ENCODE data around the gene GORASP2.
"Not testable (repeated sequence)": the region's sequence is repeated elsewhere in the genome, so short reads cannot be mapped to it uniquely, and the experiment has no call there.

Gene GORASP2

DNA sequence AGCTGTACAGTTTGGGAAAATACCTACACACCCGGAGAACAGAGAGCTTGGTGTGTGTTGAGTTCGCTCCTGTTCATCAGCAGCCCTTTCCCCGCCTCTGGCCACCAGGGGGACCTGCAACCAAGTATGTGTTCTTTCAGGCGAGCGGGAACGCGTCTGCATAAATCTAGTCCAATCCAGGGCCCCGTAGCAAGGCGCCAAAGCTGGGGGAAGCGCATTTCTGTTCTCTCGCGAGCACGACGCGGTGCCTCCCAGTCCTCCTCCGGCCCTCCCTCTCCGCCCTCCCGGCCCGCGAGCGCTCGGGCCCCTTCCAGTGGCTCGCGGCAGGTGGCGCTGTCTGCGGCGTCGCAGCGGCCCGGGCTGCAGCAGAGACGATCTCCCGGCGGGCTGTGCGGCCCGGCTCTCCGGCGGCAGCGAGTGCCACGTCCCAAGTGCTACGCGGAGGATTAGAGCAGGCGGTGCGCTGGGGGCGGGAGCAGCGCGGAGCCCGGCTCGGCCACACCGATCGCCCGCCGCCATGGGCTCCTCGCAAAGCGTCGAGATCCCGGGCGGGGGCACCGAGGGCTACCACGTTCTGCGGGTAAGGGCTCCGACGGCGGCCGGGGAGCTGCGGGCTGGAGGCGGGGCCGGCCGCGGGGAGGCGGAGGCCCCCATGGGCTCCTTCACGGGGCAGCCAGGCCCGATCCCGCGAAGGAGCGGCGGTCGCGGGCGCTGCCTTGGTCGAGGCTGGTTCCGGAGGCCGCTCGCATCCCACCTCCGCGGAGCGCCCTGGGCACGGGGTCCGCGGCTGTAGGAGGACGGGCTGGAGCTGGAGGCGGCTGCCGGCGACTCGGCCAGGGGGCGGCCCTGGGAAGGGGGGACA lies at the start of gene GORASP2:
Gene GORASP2, plus strand, starts transcription at position 430 of the 862 bp plus-strand sequence. Its CDS starts 88 bp downstream, at position 518.
- DNase-seq (ENCODE audit: low read depth): peak; percentile 100

DNA sequence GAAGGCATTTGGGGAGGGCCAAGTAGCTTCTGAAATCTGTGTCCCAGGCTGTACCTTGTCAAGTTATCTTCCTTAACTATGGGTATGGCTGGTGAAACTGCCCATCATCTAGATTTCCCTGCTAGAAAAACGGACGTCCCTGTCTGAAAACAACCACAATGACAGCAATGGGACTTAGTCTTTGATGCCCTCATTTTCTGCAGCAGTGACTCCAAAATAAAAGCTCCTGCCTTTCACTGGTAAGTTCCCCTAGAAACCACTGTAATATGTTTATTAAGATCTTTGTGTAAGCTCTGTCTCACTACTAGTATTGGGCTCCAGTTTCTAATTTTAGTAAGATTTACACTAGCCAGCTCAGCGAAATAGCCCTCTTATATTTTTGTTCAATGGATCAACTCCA lies 47.2 kb upstream of the GORASP2 start:
- no peak for DNase-seq (ENCODE audit: low read depth)

DNA sequence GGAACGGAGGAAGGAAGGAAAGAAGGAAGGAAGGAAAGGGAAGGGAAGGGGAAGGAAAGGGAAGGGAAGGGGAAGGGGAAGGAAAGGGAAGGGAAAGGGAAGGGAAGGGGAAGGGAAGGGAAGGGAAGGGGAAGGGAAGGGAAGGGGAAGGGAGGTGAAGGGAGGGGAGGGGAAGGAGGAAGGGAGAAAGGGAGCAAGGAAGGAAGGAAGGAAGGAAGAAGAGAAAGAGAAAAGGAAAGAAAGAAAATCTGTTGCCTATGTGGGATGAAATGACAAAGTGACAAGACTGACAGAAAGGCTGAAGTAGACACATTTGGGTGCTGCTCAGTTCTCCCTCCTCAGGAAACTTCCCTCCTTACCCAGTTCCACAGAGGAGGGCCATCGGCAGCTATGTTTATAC lies 46.3 kb upstream of the GORASP2 start:
- no peak for DNase-seq (ENCODE audit: low read depth)

DNA sequence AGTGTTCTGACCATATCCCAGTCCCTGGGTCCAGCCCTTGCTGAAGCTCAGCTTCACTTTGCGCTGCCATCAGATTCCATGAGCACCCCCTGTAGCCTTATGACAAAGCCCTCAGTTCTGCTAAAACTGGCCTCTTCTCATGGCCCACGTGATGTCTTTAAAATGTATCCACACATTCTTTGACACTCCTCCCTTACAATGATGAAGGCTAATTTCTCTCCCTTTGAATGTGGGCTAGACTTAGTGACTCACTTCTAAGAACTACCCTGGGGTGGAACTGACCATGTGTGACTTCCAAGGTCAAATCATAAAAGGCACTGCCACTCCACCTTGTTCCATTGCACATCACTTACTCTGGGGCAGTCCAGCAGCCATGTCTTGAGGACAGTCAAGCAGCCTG lies 45.4 kb upstream of the GORASP2 start:
- no peak for DNase-seq (ENCODE audit: low read depth)

DNA sequence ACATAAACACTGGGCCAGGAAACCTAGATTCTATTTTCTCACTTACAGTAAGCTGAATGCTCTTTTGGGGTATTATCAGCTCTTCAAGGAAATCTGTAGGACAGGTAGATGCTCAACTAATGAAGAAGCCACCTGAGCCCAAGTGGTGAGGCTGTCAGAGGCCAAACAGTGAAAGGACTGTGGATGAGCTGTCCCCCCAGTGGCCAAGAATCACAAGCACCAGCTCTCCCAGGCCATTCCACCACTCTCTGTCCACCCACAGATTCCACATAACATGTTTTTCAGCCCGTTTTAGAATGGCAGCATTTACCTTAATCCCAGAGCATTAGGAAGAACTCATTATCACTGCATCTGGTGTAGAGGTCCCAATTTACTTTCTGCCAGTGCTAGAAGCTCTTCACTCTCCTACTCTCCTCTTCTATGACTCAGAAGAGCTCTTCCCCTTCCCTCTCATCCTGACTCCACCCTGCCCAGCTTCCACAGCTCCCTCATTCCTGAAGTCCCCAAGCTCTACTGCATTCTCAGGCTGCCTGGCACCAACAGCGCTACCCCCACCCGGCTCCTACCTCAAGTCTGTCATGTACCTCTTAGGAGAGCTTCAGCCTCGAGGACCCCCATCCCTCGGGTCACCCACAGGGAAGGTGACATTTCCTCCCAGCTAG lies 43.8 kb upstream of the GORASP2 start:
- DNase-seq (ENCODE audit: low read depth): no peak

DNA sequence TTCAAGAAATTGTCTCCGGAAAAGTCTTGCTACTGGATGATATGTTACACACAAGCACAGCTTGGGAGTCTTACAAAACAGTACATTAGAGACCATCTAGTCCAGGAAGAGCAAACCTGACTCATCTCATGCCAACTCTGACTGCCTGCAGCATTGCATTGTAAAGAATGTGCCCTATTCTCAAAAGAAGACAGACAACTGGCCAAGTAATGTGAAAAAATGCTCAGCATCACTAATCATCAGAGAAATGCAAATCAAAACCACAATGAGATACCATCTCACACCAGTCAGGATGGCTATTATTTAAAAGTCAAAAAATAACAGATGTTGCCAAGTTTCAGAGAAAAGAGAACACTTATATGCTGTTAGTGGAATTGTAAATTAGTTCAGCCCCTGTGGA lies 42.7 kb upstream of the GORASP2 start:
- no peak for DNase-seq (ENCODE audit: low read depth)

DNA sequence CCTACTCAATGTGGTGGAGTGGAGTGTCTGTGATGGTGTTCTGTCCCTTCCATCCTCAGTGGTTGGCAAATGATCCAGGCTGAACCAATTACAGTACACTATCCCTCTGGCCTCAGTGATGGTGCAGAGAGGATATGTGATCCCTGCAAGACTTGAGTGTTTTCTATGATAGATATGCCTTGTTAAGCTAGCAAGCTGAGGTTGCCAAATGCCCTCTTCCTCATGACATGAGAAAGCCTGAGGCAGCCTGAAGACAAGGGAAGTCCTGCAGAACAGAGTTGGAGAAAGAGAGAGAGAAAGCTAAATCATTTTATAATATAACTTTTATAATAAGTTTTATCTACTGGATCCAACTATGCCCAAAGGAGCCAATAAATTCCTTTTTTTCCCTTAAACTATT lies 41.6 kb upstream of the GORASP2 start:
- no peak for DNase-seq (ENCODE audit: low read depth)

DNA sequence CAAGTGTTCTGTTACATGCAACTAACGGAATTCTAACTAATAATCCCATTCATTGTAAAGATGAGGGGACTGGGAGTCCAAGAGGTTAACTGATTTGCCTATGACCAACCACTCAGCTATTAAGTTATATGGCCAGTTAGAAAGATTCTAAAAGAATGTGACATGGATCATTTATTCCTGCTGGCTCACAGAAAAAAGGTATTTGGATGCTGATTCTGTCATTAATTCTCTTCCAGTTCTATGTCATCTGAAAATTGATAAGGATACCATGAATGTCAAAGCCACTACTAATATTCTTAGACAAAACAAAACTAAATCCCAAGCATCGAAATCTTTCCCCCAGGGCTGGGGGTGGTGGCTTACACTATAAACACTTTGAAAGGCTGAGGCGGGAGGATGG lies 41.2 kb upstream of the GORASP2 start:
- DNase-seq (ENCODE audit: low read depth): no peak

DNA sequence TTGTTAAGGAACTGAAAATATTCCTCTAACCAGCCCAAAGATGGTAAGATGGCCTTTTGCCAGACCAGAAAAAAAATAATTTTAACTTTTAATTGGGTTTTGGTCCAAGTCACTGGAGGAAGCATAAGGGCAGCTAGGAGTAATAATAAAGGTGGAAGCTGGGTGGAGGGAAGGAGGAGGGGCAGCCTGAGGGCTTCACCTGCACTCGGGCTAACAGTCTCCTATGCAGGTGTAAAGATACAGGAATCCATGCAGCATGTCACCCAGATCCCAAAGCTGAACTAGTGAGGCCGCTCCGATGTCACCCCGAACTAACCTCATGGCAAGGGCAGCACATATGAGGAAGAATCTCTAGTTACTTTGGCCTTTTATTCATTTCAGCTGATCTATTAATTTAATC lies 37.2 kb upstream of the GORASP2 start:
- DNase-seq (ENCODE audit: low read depth): no peak

DNA sequence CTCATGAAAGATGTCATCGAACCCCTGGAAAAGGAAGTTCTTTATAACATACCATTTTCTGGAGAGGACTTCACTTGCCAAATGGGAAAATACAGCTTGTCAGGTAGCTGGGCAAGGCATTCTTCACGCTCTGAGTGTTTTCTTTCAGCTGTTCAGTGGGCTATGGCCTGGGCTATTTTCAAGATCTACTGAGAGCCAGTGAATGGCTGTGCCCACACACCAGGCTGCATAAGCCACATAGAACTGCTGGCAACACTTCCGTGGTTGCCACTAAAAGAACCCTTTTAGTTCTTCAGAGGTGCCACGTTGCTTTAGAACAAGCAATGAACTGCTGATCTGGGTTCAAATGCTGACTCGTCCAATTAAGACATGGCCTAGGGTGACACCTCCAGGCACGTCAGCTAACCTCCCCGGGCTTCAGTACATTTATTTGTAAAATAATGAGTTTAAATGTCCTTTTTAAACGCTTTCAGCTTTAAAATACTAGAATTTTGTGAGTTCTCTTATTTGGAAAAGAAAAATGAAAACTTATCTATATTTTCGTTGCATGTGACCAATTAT lies 36.6 kb upstream of the GORASP2 start:
- DNase-seq (ENCODE audit: low read depth): no peak

DNA sequence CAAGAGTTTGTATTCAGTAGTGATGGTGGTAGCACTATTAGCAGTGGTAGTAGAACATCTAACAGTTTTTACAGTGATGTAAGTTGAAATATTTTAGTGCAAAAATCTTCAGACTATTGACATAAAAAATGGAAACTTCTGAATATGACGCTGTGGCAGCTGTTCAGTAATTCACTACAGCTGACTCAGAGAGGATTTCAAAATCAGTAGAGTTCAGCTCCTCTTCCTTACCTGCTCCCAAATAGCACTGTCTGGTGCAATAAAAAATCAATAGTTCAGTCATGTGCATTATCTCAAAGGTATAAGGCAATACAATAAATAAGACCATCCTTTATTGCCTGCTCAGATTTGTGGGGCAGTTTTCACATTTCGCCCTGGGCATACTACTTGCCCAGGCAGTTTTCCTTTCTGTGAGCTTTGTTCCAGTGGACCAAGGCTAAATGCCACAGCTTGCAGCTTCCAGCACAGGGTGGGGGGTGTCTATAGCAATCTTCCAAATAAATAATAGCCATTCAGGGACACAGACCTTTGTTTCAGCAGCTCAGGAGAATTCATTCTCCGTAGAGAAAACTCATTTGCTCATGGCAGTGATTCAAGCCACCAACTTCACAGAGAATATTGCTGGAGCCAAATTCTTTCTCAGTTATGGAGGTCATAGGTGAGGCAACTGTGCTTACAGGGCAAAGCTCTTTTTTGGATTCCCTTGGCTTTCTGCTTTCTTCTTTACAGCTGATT lies 33.9 kb upstream of the GORASP2 start:
- DNase-seq (ENCODE audit: low read depth): no peak

DNA sequence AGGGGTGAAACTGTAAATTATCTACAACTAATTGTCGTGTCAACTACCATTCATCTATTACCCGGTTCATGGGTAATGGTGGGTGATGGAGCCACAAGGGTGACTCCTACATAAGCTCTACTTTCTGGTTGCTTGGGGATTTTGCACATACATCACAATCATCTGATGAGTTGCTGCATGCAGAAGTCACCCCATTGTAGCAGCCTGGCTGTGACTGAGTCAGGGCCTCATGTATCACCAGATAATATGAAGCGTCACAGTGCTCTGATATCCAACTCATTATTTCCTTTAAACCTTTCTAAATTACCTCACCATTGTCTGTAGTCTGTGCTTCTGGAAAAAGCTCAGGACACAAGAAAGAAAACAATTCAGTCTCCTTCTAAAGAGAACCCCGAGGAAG lies 32.4 kb upstream of the GORASP2 start:
- DNase-seq (ENCODE audit: low read depth): no peak

DNA sequence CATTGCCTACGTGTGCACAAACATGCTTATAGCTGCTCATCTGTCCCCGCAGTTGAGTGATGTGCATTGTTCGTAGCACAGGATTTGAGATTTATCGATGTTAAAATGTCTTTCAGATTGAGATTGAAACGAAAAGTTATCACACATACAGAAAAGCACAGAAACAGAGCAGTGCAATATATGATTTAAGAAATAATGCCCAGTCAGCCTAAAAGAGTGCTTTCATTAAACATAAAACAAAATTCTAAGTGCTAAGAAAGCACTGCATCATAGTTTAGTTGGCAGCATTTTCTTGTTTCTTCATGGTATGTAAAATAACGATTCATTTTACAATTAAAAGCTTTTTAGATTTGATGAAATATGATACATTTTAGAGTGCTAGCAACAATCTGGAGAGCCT lies 31.9 kb upstream of the GORASP2 start:
- DNase-seq (ENCODE audit: low read depth): no peak

DNA sequence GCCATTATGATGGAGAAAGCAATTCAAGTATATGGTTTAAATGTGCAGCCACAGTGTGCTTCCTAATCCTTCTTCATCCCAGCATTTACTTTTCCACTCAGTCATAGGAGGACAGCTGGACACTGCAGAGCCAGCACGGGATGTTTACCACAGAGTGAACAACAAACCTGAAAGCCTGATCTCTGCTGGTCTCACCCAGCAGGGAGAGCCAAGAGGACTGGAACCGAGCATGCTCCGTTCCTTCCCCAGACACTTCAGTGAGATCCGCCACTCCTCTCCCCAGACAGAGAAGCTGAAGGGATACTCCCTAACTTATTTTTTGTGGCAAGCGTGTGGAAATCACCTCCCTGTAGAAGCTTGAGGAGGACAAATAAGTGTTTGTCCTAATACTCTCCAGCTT lies 23.2 kb upstream of the GORASP2 start:
- no peak for DNase-seq (ENCODE audit: low read depth)

DNA sequence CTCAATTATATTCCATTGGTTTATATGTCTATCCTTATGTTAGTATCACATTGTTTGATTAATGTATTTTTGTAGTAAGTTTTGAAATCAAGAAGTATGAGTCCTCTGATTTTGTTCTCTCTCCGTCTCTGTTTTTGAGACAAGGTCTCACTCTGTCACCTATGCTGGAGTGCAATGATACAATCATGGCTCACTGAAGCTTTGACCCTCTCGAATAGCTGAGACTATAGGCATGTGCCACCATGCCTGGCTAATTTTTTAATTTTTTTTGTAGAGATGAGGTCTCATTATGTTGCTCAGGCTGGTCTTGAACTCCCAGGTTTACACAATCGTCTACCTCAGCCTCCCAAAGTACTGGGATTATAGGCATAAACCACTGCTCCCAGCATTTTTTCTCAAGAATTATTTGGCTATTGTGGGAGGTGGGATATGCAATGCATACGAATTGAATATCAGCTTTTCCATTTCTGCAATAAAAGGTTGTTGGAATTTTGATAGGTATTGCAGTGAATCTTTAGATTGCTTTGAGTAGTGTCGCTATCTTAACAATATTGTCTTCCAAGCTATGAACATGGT lies 17.7 kb upstream of the GORASP2 start:
- DNase-seq (ENCODE audit: low read depth): no peak

DNA sequence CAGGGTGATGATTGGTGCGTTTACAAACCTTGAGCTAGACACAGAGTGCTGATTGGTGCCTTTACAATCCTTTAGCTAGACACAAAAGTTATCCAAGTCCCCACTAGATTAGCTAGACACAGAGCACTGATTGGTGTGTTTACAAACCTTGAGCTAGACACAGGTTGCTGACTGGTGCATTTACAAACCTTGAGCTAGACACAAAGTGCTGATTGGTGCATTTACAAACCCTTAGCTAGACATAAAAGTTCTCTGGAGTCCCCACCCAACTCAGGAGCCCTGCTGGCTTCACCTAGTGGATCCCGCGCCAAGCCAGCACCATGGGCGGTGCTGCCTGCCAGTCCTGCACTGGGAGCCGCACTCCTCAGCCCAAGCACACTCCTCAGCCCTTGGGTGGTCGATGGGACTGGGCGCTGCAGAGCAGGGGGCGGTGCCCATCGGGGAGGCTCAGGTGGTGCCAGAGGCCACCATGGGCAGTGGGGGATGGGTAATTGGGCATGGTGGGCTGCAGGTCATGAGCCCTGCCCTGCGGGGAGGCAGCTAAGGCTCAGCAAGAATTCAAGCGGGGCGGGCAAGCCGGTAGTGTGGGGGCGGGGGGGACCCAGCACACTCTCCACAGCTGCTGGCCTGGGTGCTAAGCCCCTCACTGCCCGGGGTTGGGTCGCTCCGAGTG lies 13.9 kb upstream of the GORASP2 start:
- DNase-seq (ENCODE audit: low read depth): not testable (repeated sequence)

DNA sequence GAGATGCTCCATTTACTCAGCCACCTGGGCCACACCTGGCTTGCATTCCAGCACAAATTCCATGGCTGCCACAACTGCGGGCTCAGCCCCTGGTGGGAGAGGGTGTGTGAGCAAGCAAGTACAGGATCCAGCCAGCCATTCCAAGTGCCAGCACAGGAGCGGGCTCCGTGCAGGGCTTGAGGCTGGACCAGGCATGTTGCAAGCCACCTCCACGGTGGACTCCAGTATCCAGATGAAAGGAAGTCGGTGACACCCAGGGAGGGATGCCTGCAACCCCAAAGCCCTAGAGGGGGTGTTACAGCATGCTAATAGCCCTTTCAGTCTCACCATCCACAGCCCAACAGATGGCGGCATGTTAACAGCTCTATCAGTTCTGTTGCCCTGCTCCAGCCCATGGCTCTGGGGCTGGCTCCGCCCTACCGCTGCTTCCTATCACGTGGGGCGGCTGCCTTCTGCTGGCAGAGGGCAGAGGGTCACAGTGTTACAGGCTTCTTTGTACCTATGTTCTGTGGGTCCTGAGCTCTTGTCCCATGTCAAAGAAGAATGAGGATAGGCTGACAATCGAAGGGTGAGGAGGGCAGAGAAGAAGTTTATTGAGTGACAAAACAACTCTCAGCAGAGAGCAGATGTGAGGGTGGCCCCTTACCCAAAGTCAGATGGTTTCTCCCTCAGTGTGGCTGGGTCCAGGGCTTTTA lies 11.7 kb upstream of the GORASP2 start:
- DNase-seq (ENCODE audit: low read depth): no peak

DNA sequence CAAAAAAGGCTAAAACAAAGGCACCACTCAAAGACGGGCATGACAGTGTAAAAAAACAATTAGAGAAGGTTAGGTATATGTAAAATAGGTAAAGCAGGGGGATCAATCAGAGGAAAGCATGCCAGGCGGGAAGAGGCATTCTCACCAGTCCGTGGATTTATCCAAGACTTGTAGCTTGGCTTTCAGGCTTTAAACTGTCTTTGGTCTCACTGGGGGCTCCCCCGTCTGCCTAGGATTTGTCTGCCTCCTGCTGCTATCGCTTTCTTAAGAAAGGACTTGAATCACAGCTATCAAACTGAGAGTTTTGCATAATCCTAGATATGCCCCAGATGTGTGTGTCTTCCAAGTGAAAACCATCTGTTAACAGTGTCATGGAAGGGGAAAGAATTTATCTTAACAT lies 11.1 kb upstream of the GORASP2 start:
- no peak for DNase-seq (ENCODE audit: low read depth)

DNA sequence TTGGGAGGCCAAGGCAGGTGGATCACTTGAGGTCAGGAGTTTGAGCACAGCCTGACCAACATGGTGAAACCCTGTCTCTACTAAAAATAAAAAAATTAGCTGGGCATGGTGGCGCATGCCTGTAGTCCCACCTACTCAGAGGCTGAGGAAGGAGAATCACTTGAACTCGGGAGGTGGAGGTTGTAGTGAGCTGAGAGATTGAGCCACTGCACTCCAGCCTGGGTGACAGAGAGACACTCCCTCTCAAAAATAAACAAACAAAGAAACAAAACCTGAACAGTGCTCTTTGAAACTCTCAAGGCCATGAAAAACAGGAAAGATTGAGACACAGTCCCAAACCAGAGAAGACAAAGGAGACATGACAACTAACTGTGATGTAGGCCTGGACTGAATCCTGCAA lies 7.2 kb upstream of the GORASP2 start:
- not testable (repeated sequence) for DNase-seq (ENCODE audit: low read depth)

DNA sequence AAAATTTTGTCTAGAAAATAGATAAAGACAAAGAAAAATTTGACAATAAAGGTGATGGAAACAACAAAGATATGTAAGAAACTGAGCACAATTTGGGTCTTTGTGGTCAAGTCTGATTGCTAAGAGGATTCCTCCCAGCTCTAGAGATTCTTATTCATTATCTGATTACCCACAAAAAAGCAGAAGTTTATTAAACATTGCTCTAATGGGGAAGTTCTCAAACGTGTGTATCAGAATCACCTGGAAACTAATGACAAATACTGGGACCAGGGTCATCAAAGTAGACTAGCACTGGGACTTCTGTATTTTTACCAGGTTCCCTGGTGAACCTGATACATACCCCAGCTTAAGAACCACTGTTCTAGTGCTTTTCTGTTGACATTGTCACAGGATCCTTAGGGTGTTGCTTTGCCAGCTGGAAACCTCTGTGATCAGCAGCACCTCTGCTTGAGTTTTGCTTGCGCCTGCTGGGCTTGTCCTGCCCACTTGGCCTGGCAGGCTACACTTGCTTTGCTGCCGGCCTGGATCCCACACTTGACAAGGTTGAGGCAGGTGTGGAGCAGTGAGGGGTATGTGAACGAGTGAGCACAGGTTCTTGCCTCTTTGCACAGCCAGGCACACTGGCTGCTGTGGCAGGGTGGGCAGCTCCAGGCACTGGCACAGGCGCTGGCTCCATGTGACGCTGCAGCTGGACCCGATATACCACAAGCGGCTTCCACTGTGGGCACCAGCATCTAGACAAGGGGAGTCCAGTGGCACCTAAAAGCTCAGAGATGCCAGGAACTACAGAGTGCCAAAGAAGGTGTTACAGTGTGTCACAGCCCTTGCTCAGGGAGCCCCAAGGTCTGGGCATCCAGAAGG lies 6.2 kb upstream of the GORASP2 start:
- DNase-seq (ENCODE audit: low read depth): no peak

Measured in fibroblast of the conjunctiva (primary cell).